ENCODE measurements around the gene REEP6. TPM values are rescaled to one million over a fixed set of nuclear protein-coding genes. Genes with fewer than 3 reads are reported as not detected.

REEP6 gene
- total RNA-seq, 1 donor from 2014 or later = 9.7 TPM

GRCh38 chr19:1521636-1522035 is 30.7 kb downstream of the REEP6 start:
- no peaks in the 10 kb centered on the region for H3K36me3 ChIP-seq (ENCODE audit: control insufficient read depth, insufficient read depth, low read length)
- peaks cover 49% of the 10 kb centered on the region for H3K27me3 ChIP-seq (ENCODE audit: control insufficient read depth, insufficient read depth, low read length)
- no peak overlapping the region for H3K4me3 ChIP-seq (ENCODE audit: low read depth, low read length)
- no peak for DNase-seq (ENCODE audit: low read depth)
- no peak for TF ChIP-seq CTCF (IDR thresholded peaks at IDR 0.05; ENCODE audit: insufficient read depth, low read length, poor library complexity, severe bottlenecking)

- H3K36me3 ChIP-seq (ENCODE audit: control insufficient read depth, insufficient read depth, low read length) = no peaks in the 10 kb centered on the region
- peaks cover 49% of the 10 kb centered on the region for H3K27me3 ChIP-seq (ENCODE audit: control insufficient read depth, insufficient read depth, low read length)
- no peak for TF ChIP-seq CTCF (IDR thresholded peaks at IDR 0.05; ENCODE audit: insufficient read depth, low read length, poor library complexity, severe bottlenecking)
- no peak for DNase-seq (ENCODE audit: low read depth)
- H3K4me3 ChIP-seq (ENCODE audit: low read depth, low read length) = no peak overlapping the region
Measured at GRCh38 chr19:1522061-1522460, 31.1 kb downstream of the REEP6 start.

- H3K27me3 ChIP-seq (ENCODE audit: control insufficient read depth, insufficient read depth, low read length) = peaks cover 51% of the 10 kb centered on the region
- no peak for TF ChIP-seq CTCF (IDR thresholded peaks at IDR 0.05; ENCODE audit: insufficient read depth, low read length, poor library complexity, severe bottlenecking)
- H3K36me3 ChIP-seq (ENCODE audit: control insufficient read depth, insufficient read depth, low read length) = no peaks in the 10 kb centered on the region
- no peak overlapping the region for H3K4me3 ChIP-seq (ENCODE audit: low read depth, low read length)
- no peak for DNase-seq (ENCODE audit: low read depth)
Measured at GRCh38 chr19:1522838-1523237, 31.9 kb downstream of the REEP6 start.

- TF ChIP-seq CTCF (IDR thresholded peaks at IDR 0.05; ENCODE audit: insufficient read depth, low read length, poor library complexity, severe bottlenecking) = no peak
- no peak for DNase-seq (ENCODE audit: low read depth)
- no peaks in the 10 kb centered on the region for H3K36me3 ChIP-seq (ENCODE audit: control insufficient read depth, insufficient read depth, low read length)
- peaks cover 52% of the 10 kb centered on the region for H3K27me3 ChIP-seq (ENCODE audit: control insufficient read depth, insufficient read depth, low read length)
- H3K4me3 ChIP-seq (ENCODE audit: low read depth, low read length) = no peak within 1 kb of the TSS
Measured at GRCh38 chr19:1523412-1524286, 32.7 kb downstream of the REEP6 start, which contains the start of gene PLK5. Gene PLK5, plus strand, starts transcription at chr19:1524077. Its CDS starts 2,920 bp downstream, at chr19:1526997.

- Histone ChIP-seq H3K27me3 (ENCODE audit: control insufficient read depth, insufficient read depth, low read length) (peaks cover 52% of the 10 kb centered on the region), H3K4me3 (ENCODE audit: low read depth, low read length) (no peak overlapping the region), H3K36me3 (ENCODE audit: control insufficient read depth, insufficient read depth, low read length) (no peaks in the 10 kb centered on the region)
- no peak for TF ChIP-seq CTCF (IDR thresholded peaks at IDR 0.05; ENCODE audit: insufficient read depth, low read length, poor library complexity, severe bottlenecking)
- DNase-seq (ENCODE audit: low read depth) = no peak
Measured at GRCh38 chr19:1524287-1524971, 33.4 kb downstream of the REEP6 start.
